Stimulated activated naive CD8-positive, alpha-beta T cell treated with anti-CD3 and anti-CD28 coated beads, Interleukin-15, Interleukin-2, amounts not matched to agents 100 U/mL and 50 U/mL, for 24 hours (primary cell): ENCODE data around the gene SPATA31D3.
"Not testable (repeated sequence)": the region's sequence is repeated elsewhere in the genome, so short reads cannot be mapped to it uniquely, and the experiment has no call there.

Experiments used
- ATAC-seq: fragments of 150-1000 bp; cut with Tn5 transposase; one replicate; pipeline ENCODE4 v1.10.0; 2021
- DNase-seq: peaks from one replicate; pipeline ENCODE4 v3.0.0; 2021

SPATA31D3 gene

DNA sequence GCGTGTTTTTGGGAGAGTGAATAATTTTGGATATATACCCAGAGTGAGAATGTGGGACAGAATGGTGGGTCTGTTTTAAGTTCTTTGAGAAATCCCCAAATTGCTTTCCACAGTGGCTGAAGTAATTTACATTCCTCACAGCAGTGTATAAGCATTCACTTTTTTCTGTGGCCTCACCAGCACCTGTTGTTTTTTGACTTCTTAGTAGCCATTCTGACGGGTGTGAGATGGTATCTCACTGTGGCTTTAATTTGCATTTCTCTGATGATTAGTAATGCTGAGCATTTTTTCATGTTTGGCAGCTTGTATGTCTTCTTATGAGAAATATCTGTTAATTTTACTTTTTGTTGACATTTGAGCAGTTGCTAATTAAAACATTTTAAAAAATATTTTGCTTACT lies 35.9 kb downstream of the SPATA31D3 start:
- DNase-seq: no peak
- no peak for ATAC-seq

DNA sequence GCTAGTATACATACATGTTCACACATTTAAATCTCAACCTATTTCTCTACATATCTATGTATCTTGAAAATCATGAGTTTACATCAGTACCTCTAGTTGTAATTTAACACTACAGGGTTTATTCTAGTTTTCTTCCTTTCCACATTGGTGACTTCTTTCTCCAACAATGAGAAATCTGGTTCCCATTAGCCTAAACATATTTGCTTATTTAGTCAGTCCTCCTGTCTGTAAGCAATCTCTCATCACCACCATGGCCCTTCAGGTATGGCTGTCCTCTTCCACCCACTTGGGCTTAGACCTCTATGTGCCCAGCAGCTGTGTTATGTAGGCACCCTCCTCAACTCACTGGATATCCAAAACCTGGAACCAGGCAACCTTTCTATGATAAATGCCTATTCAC lies 37.3 kb downstream of the SPATA31D3 start:
- ATAC-seq: no peak
- no peak for DNase-seq

DNA sequence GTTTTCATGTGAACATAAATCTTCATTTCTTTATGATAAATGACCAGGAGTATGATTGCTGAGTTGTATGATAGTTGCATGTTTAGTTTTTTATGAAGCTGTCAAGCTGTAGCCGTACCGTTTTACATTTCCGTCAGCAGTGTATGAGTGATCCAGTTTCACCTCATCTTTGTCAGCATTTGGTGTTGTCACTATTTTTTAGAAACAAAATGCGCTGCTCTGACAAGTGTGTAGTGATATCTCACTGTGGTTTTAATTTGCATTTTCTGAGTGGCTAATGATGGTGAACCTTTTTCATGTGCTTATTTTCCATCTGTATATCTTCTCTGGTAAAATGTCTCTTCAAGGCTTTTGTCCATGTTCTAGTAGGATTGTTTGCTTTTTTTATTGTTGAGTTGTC lies 38.6 kb downstream of the SPATA31D3 start:
- DNase-seq (no peak), ATAC-seq (no peak)

DNA sequence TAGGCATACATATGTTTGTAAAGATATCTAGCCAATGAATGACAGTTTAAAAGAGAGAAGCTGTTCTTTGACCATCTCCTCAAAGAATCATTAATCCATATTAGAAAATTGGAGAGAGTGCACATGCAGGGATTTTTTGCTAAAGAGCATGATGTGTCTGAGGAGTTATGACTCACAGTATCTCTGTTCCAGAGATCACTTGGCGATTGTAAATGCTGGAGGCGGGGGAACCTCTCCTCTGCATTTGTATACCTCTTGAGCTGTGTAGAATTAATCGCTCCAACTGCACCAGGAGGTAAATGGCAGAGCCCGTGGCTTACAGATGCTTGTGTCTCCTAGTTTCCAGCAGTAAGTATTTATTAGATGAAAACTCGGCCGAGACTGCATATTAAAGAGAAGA lies 41.6 kb downstream of the SPATA31D3 start:
- DNase-seq (no peak), ATAC-seq (no peak)

DNA sequence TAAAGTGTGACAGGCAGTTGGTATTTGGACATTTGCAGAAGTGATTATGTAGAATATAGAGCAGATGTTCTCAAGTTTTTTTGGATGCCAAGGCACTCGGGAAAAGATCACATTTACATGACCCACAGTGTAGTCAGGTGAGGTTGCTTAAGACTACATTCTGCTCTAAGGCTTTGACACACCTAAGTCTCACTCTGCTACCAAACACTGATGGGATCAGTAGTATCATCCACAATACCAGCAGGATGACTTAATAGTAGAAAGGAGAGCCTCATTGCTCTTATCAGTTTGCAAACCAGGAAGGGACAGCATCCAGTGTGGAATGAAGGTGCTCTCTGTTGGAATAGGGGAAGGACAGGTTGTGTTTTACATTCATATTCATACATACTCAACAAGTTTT lies 42.8 kb downstream of the SPATA31D3 start:
- DNase-seq: no peak
- no peak for ATAC-seq

DNA sequence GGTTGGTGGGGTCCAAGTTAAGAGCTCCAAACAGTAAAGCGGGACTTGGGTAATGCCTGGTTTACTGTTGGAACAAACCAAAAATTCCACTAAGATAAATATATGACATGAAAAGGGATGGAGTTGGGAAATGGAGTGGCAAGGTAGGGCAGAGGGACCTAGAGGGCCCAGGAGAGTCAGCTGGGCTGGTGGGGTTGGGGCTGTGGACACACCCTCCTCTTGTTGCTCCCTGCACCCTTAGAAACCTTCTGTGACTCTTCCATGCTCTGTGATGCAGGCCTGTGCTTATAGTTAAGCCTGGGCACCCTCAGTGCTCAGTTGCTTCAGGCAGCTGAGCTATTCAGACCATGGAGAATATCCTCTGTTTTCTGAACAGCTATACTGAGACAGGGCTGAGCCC lies 45.2 kb downstream of the SPATA31D3 start, which contains the start of gene SPATA31D1:
TSS of gene SPATA31D1 (plus strand) at position 301 of the 400 bp plus-strand sequence. CDS start at position 348, 47 bp downstream.
- ATAC-seq, DNase-seq: not testable (repeated sequence)

DNA sequence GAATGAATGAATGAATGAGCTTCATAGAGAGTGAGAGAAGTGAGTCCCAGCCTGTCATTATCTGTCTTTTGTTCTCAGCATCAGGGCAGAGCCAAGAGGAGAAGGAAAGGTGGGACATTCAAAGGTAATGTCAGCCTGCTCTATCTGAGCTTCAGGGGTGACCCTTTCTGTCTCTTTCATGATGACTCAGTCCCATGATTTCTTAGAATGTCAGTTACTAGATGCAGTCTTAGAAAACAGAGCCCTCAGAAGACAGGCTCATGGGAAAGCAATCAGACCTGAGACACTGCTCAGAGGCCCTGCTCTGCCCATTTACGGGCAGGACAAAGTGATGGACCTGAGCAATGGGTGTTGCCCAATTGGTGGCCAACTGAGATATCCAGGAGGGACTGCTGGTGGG lies 46.4 kb downstream of the SPATA31D3 start:
- ATAC-seq: no peak
- DNase-seq: no peak

DNA sequence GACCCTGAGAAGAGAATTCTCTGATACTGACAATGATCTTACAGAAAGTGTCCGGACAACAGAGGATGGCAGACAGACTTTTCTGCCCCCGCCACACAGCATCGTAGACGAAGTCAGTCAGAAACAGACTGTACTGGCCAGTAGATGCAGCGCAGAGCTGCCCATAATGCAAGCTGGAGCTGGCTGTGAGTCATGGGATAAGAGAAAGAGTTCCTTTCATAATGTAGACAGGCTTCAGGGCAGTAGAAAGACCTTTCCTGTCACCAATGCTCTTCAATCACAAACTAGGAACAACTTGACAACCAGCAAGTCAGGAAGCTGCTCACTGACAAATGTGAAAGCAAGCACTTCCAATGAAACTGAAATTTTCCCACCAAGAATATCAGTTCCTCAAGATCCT lies 50.4 kb downstream of the SPATA31D3 start:
- ATAC-seq: no peak
- DNase-seq: no peak
